A673 (cell line): ENCODE results near the gene MPI. TPM values are rescaled to one million over a fixed set of nuclear protein-coding genes. Genes with fewer than 3 reads are reported as not detected.

Experiments
- BruUV-seq: library from RNA; stranded (reverse); fragments of 400-500 nt; replicated peaks from 2 replicates; lab custom pipeline; 2021; lab: Mats Ljungman, UMichigan
- CTCF ChIA-PET: fragments of 300-600 bp; sonication (Branson Sonifier 250); formaldehyde crosslinking; loops from one replicate; lab custom pipeline; 2022; ENCODE audit warnings: antibody characterized with exemption; lab: Charles Lee
- POLR2A ChIA-PET: fragments of 300-600 bp; sonication (Branson Sonifier 250); formaldehyde crosslinking; loops from one replicate; lab custom pipeline; 2022; ENCODE audit warnings: antibody characterized with exemption; ENCODE audit not compliant: low non-redundant PET; lab: Charles Lee
- DNase-seq: peaks from one replicate; pipeline ENCODE4 v3.0.0-alpha.2; 2015; ENCODE audit warnings: low spot score
- H3K27ac ChIP-seq: fragments of 200-600 bp; sonication (generic); 2 replicates; pipeline ENCODE4 v1.5.1; 2016; ENCODE audit warnings: mixed run types, low read depth, mild to moderate bottlenecking, mixed read lengths, antibody characterized with exemption, low read length; ENCODE audit not compliant: poor library complexity, severe bottlenecking
- H3K27me3 ChIP-seq: fragments of 200-600 bp; sonication (generic); replicated peaks from 2 replicates; pipeline ENCODE4 v1.6.1; 2017; ENCODE audit warnings: mixed run types, low read depth, mild to moderate bottlenecking, mixed read lengths, antibody characterized with exemption, low read length; ENCODE audit not compliant: insufficient read depth, poor library complexity
- H3K36me3 ChIP-seq: fragments of 200-600 bp; sonication (generic); 2 replicates; pipeline ENCODE4 v1.6.1; 2016; ENCODE audit warnings: mixed run types, mild to moderate bottlenecking, mixed read lengths, antibody characterized with exemption, low read length; ENCODE audit not compliant: insufficient read depth, poor library complexity, severe bottlenecking
- H3K4me1 ChIP-seq: fragments of 200-600 bp; sonication (generic); 2 replicates; pipeline ENCODE4 v1.6.1; 2017; ENCODE audit warnings: mixed run types, mild to moderate bottlenecking, mixed read lengths, antibody characterized with exemption, low read length; ENCODE audit not compliant: insufficient read depth, poor library complexity, severe bottlenecking
- H3K4me3 ChIP-seq: fragments of 200-600 bp; sonication (generic); 2 replicates; pipeline ENCODE4 v1.5.1; 2016; ENCODE audit warnings: low read depth, mixed run types, mild to moderate bottlenecking, mixed read lengths, low read length; ENCODE audit not compliant: poor library complexity, severe bottlenecking
- H3K9me3 ChIP-seq: fragments of 200-600 bp; sonication (generic); 2 replicates; pipeline ENCODE4 v1.6.1; 2016; ENCODE audit warnings: mixed run types, low read depth, mild to moderate bottlenecking, mixed read lengths, antibody characterized with exemption, low read length; ENCODE audit not compliant: poor library complexity, severe bottlenecking
- EZH2 ChIP-seq: fragments of 200-600 bp; sonication (generic); IDR thresholded peaks from 2 replicates; pipeline ENCODE4 v1.6.1; 2017; ENCODE audit warnings: borderline replicate concordance, low read depth, mild to moderate bottlenecking, mixed read lengths, antibody characterized with exemption, low read length; ENCODE audit not compliant: poor library complexity, severe bottlenecking
- intact Hi-C: fragments of 100-400 bp; cut with micrococcal nuclease; formaldehyde crosslinking; loops from one replicate; pipeline ENCODE4 v1.10.0; 2022; ENCODE audit not compliant: unreplicated experiment
- total RNA-seq: library from RNA; stranded (reverse); gene quantifications from 2 replicates; pipeline ENCODE4 v1.2.3, GENCODE V29; 2021
- TF ChIP-seq, protein P1 (sequence below): fragments of 300-800, 200-600 bp; sonication (generic); conservative IDR thresholded peaks from 2 replicates; pipeline ENCODE4 v1.5.1; 2017; ENCODE audit warnings: low read depth, mild to moderate bottlenecking, antibody characterized with exemption, low read length, moderate library complexity, mixed read lengths

The MPI gene
- total RNA-seq, 1 experiment from 2014 or later = 48.2 TPM

GRCh38 chr15:74843891-74844299 lies 45.9 kb upstream of the MPI start:
- POLR2A ChIA-PET = no interaction called here
- no peak for DNase-seq

DNA sequence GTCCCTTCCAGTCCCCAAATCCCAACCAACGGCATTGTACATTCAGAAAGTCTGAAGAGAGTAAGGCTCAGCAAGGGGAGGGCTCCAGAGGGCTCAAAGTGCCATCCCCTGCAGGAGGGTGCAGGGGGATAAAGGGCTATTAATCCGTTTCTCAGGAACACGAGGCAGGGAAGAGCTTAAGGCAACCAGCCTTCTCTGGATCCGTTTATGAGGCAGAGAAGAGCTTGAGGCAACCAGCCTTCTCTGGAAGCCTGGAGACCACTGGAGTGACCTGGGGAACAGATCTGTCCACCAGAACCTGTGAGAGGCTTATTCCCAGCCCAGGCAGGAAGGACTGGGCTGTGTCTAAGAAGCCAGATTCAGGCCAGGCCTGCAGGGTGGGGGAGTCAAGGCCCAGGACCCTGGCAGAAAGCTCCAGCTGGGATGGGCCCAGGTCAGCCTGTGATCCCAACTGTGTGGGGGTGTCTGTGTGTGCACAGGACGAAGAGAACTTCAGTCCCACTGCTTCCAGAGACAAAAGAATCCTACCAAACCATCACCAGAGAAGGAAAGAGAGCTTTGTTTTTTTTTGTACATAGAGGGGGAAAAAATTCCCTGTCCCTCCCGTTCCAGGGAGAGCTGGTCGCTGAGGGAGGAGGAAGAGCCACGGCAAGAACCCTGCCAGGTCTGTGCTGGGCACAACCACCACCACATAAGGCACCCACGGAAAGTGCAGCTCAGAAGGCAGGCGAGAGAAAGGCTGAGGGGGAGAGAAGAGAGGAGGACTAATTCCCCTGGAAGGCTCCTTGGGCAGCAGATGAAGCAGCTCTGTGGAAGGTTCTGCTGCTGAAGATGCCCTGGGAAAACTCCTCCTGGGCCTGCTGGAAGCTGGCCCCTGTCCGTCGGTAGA lies 45.3 kb upstream of the MPI start:
- Histone ChIP-seq H3K36me3 (peaks cover 17% of the 10 kb centered on the region), H3K27me3 (no peaks in the 10 kb centered on the region), H3K4me1 (peaks cover 8% of the 10 kb centered on the region), H3K9me3 (no peaks in the 10 kb centered on the region), H3K4me3 (no peak overlapping the region), H3K27ac (peak overlapping the region; percentile 42)
- BruUV-seq = no TSS peak
- DNase-seq = no peak
- intact Hi-C loops = loop anchor here (5.0 kb wide), 1 partner anchor 58 kb away; no protein-coding TSS in a partner anchor
- no peak for TF ChIP-seq EZH2
- TF ChIP-seq, protein P1, sequence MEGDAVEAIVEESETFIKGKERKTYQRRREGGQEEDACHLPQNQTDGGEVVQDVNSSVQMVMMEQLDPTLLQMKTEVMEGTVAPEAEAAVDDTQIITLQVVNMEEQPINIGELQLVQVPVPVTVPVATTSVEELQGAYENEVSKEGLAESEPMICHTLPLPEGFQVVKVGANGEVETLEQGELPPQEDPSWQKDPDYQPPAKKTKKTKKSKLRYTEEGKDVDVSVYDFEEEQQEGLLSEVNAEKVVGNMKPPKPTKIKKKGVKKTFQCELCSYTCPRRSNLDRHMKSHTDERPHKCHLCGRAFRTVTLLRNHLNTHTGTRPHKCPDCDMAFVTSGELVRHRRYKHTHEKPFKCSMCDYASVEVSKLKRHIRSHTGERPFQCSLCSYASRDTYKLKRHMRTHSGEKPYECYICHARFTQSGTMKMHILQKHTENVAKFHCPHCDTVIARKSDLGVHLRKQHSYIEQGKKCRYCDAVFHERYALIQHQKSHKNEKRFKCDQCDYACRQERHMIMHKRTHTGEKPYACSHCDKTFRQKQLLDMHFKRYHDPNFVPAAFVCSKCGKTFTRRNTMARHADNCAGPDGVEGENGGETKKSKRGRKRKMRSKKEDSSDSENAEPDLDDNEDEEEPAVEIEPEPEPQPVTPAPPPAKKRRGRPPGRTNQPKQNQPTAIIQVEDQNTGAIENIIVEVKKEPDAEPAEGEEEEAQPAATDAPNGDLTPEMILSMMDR = no peak
- ChIA-PET CTCF (interaction anchor here (0.6 kb wide), 1 partner anchor 19 kb away, joined by 3 read pairs; no protein-coding TSS in a partner anchor), POLR2A (no interaction called here)

More at GRCh38 chr15:74843891-74844299, 45.9 kb upstream of the MPI start:
- Histone ChIP-seq H3K4me1 (peaks cover 8% of the 10 kb centered on the region), H3K36me3 (peaks cover 17% of the 10 kb centered on the region), H3K4me3 (no peak overlapping the region), H3K27ac (peak overlapping the region; percentile 78), H3K9me3 (no peaks in the 10 kb centered on the region), H3K27me3 (no peaks in the 10 kb centered on the region)
- TF ChIP-seq, protein P1 = no peak
- no peak for TF ChIP-seq EZH2
- intact Hi-C loops = loop anchor here (5.0 kb wide), 1 partner anchor 58 kb away; no protein-coding TSS in a partner anchor
- no TSS peak for BruUV-seq
- CTCF ChIA-PET = no interaction called here

DNA sequence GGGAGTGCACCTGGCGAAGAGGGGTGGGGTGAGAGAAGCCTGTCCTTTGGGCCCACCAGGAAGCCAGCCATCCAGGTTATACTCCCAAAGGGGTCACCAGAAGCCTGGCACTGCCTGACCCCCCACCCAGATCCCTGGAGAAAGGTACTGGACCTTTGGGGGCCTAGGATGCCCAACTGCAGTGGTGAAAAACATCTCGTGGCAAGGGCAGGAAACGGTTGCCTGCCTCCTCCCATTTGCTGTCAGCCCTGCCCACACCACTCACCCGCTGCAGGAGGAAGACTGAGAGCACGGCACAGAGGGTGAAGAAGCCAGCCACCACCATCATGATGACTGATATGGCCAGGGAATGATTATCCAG lies 44.7 kb upstream of the MPI start:
- BruUV-seq = no TSS peak
- Histone ChIP-seq H3K9me3 (no peaks in the 10 kb centered on the region), H3K27ac (no peak overlapping the region), H3K4me3 (no peak overlapping the region), H3K36me3 (peaks cover 14% of the 10 kb centered on the region), H3K27me3 (no peaks in the 10 kb centered on the region), H3K4me1 (peaks cover 8% of the 10 kb centered on the region)
- intact Hi-C loops = no loop called here
- ChIA-PET POLR2A (no interaction called here), CTCF (no interaction called here)
- no peak for TF ChIP-seq EZH2
- TF ChIP-seq, protein P1 = no peak
- DNase-seq = no peak
